Sigmoid colon (tissue), 3 donors: ENCODE results near the gene NDUFB2.

Experiments used
- CTCF ChIP-seq, 4 experiments: fragments of 450-650 bp in 3 of 4; fragments of 200-600 bp in 1 of 4; IDR thresholded peaks; one replicate each; pipeline ENCODE4 v1.5.1; 2016 to 2019; ENCODE audit warnings: antibody characterized with exemption in 4 of 4, mild to moderate bottlenecking in 3 of 4, moderate library complexity in 2 of 4
- POLR2A ChIP-seq, 2 donors: fragments of 450-650 bp; IDR thresholded peaks; one replicate each; pipeline ENCODE4 v1.6.1; 2016; ENCODE audit warnings: antibody characterized with exemption in 2 of 2, mild to moderate bottlenecking in 2 of 2, moderate library complexity in 2 of 2

GRCh38 chr7:140734729-140735128 lies 38.2 kb downstream of the NDUFB2 start:
- TF ChIP-seq CTCF (IDR thresholded peaks at IDR 0.05) (no peak), POLR2A (IDR thresholded peaks at IDR 0.05) (no peak)
